A549 (cell line): ENCODE data around the gene MTMR12.

Source experiments
- HDAC2 ChIP-seq: fragments of 200-600 bp; sonication (generic); IDR thresholded peaks from 2 replicates; pipeline ENCODE4 v1.6.1; 2016
- HOXB13 ChIP-seq: fragments of 250-450 bp; sonication (Bioruptor Pico); IDR thresholded peaks from 2 replicates; pipeline ENCODE4 v1.5.0; 2020; ENCODE audit warnings: low read depth, mild to moderate bottlenecking, moderate library complexity
- KDM1A ChIP-seq: fragments of 200-600 bp; sonication (generic); IDR thresholded peaks from 2 replicates; pipeline ENCODE4 v1.6.1; 2016; ENCODE audit warnings: low read depth, mild to moderate bottlenecking
- POLR2A ChIP-seq: IDR thresholded peaks from 2 replicates; pipeline ENCODE4 v1.6.1; 2012; ENCODE audit warnings: mild to moderate bottlenecking, low read length
- TF ChIP-seq, protein P1 (sequence below): fragments of >200 bp; sonication (Bioruptor Twin); formaldehyde crosslinking; IDR thresholded peaks from 3 replicates; pipeline ENCODE4 v1.5.1; 2016
- TF ChIP-seq, protein P2 (sequence below): fragments of 200-600 bp; sonication (generic); IDR thresholded peaks from 2 replicates; pipeline ENCODE4 v1.6.1; 2016; ENCODE audit warnings: antibody characterized with exemption, mild to moderate bottlenecking, moderate library complexity

DNA sequence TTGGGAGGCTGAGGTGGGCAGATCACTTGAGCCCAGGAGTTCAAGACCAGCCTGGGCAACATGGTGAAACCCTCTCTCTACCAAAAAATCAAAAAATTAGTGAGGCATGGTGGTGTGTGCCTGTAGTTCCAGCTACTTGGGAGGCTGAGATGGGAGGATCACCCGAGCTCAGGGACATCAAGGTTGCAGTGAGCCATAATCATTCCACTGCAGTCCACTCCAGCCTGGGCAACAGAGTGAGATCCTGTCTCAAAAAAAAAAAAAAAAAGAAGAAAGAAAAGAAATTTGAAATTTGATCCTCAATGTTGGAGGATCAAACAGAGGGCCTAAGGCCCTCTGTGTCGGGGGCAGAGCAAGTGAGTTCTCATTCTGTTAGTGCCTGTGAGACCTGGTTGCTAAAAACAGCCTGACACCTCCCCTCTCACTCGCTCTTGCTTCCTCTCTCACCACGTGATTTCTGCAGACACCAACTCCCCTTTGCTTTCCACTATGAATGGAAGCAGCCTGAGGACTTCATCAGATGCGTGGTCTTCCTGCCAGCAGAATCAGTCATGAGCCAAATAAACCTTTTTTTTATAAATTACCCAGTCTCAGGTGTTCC lies 130.2 kb downstream of the MTMR12 start:
- TF ChIP-seq, protein P1, sequence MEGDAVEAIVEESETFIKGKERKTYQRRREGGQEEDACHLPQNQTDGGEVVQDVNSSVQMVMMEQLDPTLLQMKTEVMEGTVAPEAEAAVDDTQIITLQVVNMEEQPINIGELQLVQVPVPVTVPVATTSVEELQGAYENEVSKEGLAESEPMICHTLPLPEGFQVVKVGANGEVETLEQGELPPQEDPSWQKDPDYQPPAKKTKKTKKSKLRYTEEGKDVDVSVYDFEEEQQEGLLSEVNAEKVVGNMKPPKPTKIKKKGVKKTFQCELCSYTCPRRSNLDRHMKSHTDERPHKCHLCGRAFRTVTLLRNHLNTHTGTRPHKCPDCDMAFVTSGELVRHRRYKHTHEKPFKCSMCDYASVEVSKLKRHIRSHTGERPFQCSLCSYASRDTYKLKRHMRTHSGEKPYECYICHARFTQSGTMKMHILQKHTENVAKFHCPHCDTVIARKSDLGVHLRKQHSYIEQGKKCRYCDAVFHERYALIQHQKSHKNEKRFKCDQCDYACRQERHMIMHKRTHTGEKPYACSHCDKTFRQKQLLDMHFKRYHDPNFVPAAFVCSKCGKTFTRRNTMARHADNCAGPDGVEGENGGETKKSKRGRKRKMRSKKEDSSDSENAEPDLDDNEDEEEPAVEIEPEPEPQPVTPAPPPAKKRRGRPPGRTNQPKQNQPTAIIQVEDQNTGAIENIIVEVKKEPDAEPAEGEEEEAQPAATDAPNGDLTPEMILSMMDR, result no peak
- no peak for TF ChIP-seq KDM1A
- TF ChIP-seq, protein P2, sequence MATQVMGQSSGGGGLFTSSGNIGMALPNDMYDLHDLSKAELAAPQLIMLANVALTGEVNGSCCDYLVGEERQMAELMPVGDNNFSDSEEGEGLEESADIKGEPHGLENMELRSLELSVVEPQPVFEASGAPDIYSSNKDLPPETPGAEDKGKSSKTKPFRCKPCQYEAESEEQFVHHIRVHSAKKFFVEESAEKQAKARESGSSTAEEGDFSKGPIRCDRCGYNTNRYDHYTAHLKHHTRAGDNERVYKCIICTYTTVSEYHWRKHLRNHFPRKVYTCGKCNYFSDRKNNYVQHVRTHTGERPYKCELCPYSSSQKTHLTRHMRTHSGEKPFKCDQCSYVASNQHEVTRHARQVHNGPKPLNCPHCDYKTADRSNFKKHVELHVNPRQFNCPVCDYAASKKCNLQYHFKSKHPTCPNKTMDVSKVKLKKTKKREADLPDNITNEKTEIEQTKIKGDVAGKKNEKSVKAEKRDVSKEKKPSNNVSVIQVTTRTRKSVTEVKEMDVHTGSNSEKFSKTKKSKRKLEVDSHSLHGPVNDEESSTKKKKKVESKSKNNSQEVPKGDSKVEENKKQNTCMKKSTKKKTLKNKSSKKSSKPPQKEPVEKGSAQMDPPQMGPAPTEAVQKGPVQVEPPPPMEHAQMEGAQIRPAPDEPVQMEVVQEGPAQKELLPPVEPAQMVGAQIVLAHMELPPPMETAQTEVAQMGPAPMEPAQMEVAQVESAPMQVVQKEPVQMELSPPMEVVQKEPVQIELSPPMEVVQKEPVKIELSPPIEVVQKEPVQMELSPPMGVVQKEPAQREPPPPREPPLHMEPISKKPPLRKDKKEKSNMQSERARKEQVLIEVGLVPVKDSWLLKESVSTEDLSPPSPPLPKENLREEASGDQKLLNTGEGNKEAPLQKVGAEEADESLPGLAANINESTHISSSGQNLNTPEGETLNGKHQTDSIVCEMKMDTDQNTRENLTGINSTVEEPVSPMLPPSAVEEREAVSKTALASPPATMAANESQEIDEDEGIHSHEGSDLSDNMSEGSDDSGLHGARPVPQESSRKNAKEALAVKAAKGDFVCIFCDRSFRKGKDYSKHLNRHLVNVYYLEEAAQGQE, result no peak
- TF ChIP-seq HOXB13 (CRISPR knock-in tag), result no peak
- no peak for TF ChIP-seq POLR2A
- TF ChIP-seq HDAC2, result no peak
